KMS-11 (cell line): ENCODE data around the gene CHKB.

ENCODE experiments used
- H2AFZ ChIP-seq: fragments of 200-600 bp; sonication (generic); 2 replicates; pipeline ENCODE4 v1.6.1; 2016; ENCODE audit warnings: antibody characterized with exemption, mixed run types, low read depth
- H3K27ac ChIP-seq: fragments of 200-600 bp; sonication (generic); 2 replicates; pipeline ENCODE4 v1.6.1; 2016; ENCODE audit warnings: mild to moderate bottlenecking, mixed run types
- H3K27me3 ChIP-seq: fragments of 200-600 bp; sonication (generic); 2 replicates; pipeline ENCODE4 v1.6.1; 2017; ENCODE audit warnings: mild to moderate bottlenecking, low read depth, mixed run types, moderate library complexity; ENCODE audit not compliant: insufficient read depth
- H3K36me3 ChIP-seq: fragments of 200-600 bp; sonication (generic); 2 replicates; pipeline ENCODE4 v1.6.1; 2017; ENCODE audit warnings: mild to moderate bottlenecking, mixed run types; ENCODE audit not compliant: insufficient read depth
- H3K4me1 ChIP-seq: fragments of 200-600 bp; sonication (generic); 2 replicates; pipeline ENCODE4 v1.6.1; 2016; ENCODE audit warnings: mild to moderate bottlenecking, low read depth, mixed run types; ENCODE audit not compliant: poor library complexity, severe bottlenecking
- H3K4me2 ChIP-seq: fragments of 200-600 bp; sonication (generic); 2 replicates; pipeline ENCODE4 v1.7.0; 2016; ENCODE audit warnings: mild to moderate bottlenecking, mixed run types
- H3K4me3 ChIP-seq: fragments of 200-600 bp; sonication (generic); IDR thresholded peaks from 2 replicates; pipeline ENCODE4 v1.6.1; 2017; ENCODE audit warnings: low read depth, low read length, mixed read lengths; ENCODE audit not compliant: insufficient read depth
- H3K79me2 ChIP-seq: fragments of 200-600 bp; sonication (generic); 2 replicates; pipeline ENCODE4 v1.6.1; 2016; ENCODE audit warnings: low read depth, mixed run types; ENCODE audit not compliant: insufficient read depth
- H3K9ac ChIP-seq: fragments of 200-600 bp; sonication (generic); 2 replicates; pipeline ENCODE4 v1.6.1; 2016; ENCODE audit warnings: mild to moderate bottlenecking, mixed run types
- H4K20me1 ChIP-seq: fragments of 200-600 bp; sonication (generic); 2 replicates; pipeline ENCODE4 v1.6.1; 2016; ENCODE audit warnings: mild to moderate bottlenecking, mixed run types; ENCODE audit not compliant: insufficient read depth
- TF ChIP-seq, protein P1 (sequence below): fragments of 200-600 bp; sonication (generic); conservative IDR thresholded peaks from 2 replicates; pipeline ENCODE4 v1.6.1; 2017; ENCODE audit warnings: low read depth, mild to moderate bottlenecking, antibody characterized with exemption, low read length, moderate library complexity, mixed read lengths

The CHKB gene

GRCh38 chr22:50626850-50627641 lies 44.4 kb upstream of the CHKB start:
- H2AFZ ChIP-seq: no peak overlapping the region; the same call in 1 of the 2 replicates
- H3K27ac ChIP-seq: no peak overlapping the region
- H3K4me2 ChIP-seq: peak overlapping the region; percentile 51; the same call in 1 of the 2 replicates
- H3K79me2 ChIP-seq: no peaks in the 10 kb centered on the region
- H3K9ac ChIP-seq: no peak overlapping the region
- TF ChIP-seq, protein P1, sequence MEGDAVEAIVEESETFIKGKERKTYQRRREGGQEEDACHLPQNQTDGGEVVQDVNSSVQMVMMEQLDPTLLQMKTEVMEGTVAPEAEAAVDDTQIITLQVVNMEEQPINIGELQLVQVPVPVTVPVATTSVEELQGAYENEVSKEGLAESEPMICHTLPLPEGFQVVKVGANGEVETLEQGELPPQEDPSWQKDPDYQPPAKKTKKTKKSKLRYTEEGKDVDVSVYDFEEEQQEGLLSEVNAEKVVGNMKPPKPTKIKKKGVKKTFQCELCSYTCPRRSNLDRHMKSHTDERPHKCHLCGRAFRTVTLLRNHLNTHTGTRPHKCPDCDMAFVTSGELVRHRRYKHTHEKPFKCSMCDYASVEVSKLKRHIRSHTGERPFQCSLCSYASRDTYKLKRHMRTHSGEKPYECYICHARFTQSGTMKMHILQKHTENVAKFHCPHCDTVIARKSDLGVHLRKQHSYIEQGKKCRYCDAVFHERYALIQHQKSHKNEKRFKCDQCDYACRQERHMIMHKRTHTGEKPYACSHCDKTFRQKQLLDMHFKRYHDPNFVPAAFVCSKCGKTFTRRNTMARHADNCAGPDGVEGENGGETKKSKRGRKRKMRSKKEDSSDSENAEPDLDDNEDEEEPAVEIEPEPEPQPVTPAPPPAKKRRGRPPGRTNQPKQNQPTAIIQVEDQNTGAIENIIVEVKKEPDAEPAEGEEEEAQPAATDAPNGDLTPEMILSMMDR: no peak
- no peaks in the 10 kb centered on the region for H3K36me3 ChIP-seq
- H3K4me3 ChIP-seq: no peak overlapping the region
- H3K27me3 ChIP-seq: no peaks in the 10 kb centered on the region
- H3K4me1 ChIP-seq: peaks cover 6% of the 10 kb centered on the region
- no peaks in the 10 kb centered on the region for H4K20me1 ChIP-seq

DNA sequence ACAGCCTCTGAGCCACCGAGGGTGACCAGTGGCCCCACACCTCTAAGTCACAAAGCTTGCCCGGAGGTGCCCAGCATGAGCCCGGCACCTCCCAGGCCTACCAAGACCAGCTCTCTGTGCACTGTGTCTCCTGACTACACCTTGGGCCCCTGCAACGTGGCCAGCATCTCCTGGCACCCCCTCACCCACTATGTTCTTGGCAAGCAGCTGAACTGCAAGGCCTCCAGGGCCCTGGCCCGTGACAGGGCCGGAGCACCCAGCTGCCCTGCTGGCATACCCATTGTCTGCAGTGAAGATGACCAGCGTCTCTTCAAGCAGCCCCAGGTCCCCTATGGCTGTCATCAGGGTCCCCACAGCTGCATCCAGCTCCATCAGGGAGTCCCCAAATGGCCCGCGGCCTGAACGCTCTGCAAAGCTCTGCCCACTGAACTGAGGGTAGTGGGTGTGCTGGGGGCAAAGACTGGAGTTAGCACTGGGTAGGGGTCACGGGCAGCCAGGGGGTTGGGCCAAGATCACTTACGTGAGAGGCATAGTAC lies 43.7 kb upstream of the CHKB start:
- Histone ChIP-seq H3K79me2 (no peaks in the 10 kb centered on the region), H3K4me1 (peaks cover 6% of the 10 kb centered on the region), H3K9ac (no peak overlapping the region), H4K20me1 (no peaks in the 10 kb centered on the region), H2AFZ (no peak overlapping the region), H3K4me2 (no peak overlapping the region), H3K36me3 (no peaks in the 10 kb centered on the region), H3K27ac (no peak overlapping the region), H3K27me3 (no peaks in the 10 kb centered on the region), H3K4me3 (no peak overlapping the region)
- TF ChIP-seq, protein P1: no peak

DNA sequence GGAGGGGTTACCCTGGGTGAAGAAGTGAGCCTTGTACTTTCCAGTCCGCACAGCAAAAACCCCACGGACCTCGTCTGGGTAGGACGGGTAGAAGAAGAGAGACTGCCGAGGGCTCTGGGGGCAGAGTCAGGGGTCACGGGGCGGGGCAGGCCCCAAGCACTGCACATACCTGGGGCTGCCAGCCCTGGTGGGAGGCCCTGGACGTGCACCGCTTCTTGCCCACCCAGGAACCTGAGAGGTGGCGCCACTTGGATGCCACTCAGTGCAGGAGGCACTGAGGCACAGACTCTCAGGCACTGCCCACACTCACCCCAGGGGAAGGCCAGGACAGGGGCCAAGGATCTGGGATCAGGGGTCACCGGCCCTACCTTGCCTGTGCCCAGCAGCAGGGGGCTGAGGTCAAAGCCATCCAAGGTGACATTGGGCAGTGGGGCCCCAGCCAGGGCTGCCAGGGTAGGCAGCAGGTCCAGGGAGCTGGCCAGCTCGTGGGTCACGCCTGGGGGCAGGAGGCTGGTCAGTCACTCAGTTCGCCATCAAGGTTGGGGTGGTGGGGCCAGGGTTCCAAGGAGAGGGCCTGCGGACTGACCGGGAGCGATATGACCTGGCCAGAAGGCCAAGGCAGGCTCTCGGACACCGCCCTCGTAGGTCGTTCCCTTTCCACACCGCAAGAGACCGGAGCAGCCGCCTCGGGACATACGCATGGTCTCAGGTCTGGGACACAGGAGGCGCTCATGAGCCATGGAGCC lies 43.1 kb upstream of the CHKB start:
- Histone ChIP-seq H3K27me3 (no peaks in the 10 kb centered on the region), H3K79me2 (no peaks in the 10 kb centered on the region), H3K27ac (no peak overlapping the region), H3K4me1 (peaks cover 6% of the 10 kb centered on the region), H3K4me3 (no peak overlapping the region), H4K20me1 (no peaks in the 10 kb centered on the region), H3K36me3 (no peaks in the 10 kb centered on the region), H3K4me2 (no peak overlapping the region), H2AFZ (no peak overlapping the region), H3K9ac (no peak overlapping the region)
- TF ChIP-seq, protein P1: no peak

- H3K9ac ChIP-seq: no peak overlapping the region
- H3K27me3 ChIP-seq: no peaks in the 10 kb centered on the region
- H3K79me2 ChIP-seq: no peaks in the 10 kb centered on the region
- peaks cover 6% of the 10 kb centered on the region for H3K4me1 ChIP-seq
- no peaks in the 10 kb centered on the region for H3K36me3 ChIP-seq
- no peak overlapping the region for H3K4me2 ChIP-seq
- H3K27ac ChIP-seq: no peak overlapping the region
- H2AFZ ChIP-seq: no peak overlapping the region
- no peaks in the 10 kb centered on the region for H4K20me1 ChIP-seq
- TF ChIP-seq, protein P1: no peak
- no peak overlapping the region for H3K4me3 ChIP-seq
Observed at GRCh38 chr22:50625131-50625567, 42.5 kb upstream of the CHKB start.
